Neural progenitor cell (in vitro differentiated cells): ENCODE data around the gene C1QTNF2.

Experiments
- EZH2 ChIP-seq: fragments of 200-600 bp; sonication (generic); IDR thresholded peaks from 2 replicates; pipeline ENCODE4 v1.6.1; 2017; ENCODE audit warnings: antibody characterized with exemption, mild to moderate bottlenecking, moderate library complexity
- EZH2phosphoT487 ChIP-seq: fragments of 200-600 bp; sonication (generic); IDR thresholded peaks from 2 replicates; pipeline ENCODE4 v1.6.1; 2017; ENCODE audit warnings: antibody characterized with exemption
- TF ChIP-seq, protein P1 (sequence below): fragments of 200-600 bp; sonication (generic); IDR thresholded peaks from 2 replicates; pipeline ENCODE4 v1.5.1; 2017; ENCODE audit warnings: antibody characterized with exemption, mild to moderate bottlenecking

DNA sequence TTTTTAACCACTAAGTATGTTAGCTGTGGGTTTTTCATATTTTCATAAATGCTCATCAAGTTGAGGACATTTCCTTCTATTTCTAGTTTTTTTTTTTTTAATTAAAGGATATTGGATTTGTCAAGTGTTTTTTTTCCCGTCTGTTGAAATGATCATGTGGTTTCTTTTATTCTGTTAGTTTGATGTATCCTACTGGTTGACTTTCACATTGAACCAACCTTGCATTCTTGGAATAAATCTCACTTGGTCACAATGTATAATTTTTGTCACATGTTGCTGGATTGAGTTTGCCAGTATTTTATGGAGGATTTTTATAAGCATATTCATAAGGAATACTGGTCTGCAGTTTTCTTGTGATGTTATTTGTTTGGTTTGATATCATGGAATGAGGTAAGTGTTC, 17.0 kb upstream of the C1QTNF2 start:
- TF ChIP-seq EZH2, result no peak
- TF ChIP-seq, protein P1, sequence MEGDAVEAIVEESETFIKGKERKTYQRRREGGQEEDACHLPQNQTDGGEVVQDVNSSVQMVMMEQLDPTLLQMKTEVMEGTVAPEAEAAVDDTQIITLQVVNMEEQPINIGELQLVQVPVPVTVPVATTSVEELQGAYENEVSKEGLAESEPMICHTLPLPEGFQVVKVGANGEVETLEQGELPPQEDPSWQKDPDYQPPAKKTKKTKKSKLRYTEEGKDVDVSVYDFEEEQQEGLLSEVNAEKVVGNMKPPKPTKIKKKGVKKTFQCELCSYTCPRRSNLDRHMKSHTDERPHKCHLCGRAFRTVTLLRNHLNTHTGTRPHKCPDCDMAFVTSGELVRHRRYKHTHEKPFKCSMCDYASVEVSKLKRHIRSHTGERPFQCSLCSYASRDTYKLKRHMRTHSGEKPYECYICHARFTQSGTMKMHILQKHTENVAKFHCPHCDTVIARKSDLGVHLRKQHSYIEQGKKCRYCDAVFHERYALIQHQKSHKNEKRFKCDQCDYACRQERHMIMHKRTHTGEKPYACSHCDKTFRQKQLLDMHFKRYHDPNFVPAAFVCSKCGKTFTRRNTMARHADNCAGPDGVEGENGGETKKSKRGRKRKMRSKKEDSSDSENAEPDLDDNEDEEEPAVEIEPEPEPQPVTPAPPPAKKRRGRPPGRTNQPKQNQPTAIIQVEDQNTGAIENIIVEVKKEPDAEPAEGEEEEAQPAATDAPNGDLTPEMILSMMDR, result no peak
- TF ChIP-seq EZH2phosphoT487, result no peak
